Stimulated activated CD4-positive, alpha-beta T cell treated with anti-CD3 and anti-CD28 coated beads, TNF-alpha, amount 100 ng/mL, for 1 hour (primary cell): ENCODE results near the gene CACNA1H.
"Not testable (repeated sequence)": the region's sequence is repeated elsewhere in the genome, so short reads cannot be mapped to it uniquely, and the experiment has no call there.

Experiments used
- DNase-seq, 3 donors: peaks; one replicate each; pipeline ENCODE4 v3.0.0-alpha.2; 2020; ENCODE audit warnings: low read depth in 3 of 3, low spot score in 1 of 3

The CACNA1H gene

GRCh38 chr16:1185460-1186207 lies 32.7 kb downstream of the CACNA1H start:
- DNase-seq, result not testable (repeated sequence)

- DNase-seq, result peak in 2 of 3 donors; percentile 4 to 20
Observed at GRCh38 chr16:1188432-1189189, 35.7 kb downstream of the CACNA1H start.

- no peak for DNase-seq
Observed at GRCh38 chr16:1189455-1189854, 36.5 kb downstream of the CACNA1H start.

- DNase-seq, result not testable (repeated sequence)
Observed at GRCh38 chr16:1190789-1191188, 37.9 kb downstream of the CACNA1H start.

- no peak for DNase-seq
Observed at GRCh38 chr16:1192384-1193073, 39.6 kb downstream of the CACNA1H start.

GRCh38 chr16:1193143-1193824 lies 40.4 kb downstream of the CACNA1H start:
- DNase-seq, result no peak

GRCh38 chr16:1193825-1194581 lies 41.1 kb downstream of the CACNA1H start:
- DNase-seq, result no peak

- DNase-seq, result peak in 1 of 3 donors; percentile 16
Observed at GRCh38 chr16:1194665-1195392, 41.9 kb downstream of the CACNA1H start.

- DNase-seq, result no peak
Observed at GRCh38 chr16:1195393-1195666, 42.4 kb downstream of the CACNA1H start.

- DNase-seq, result no peak
Observed at GRCh38 chr16:1196494-1196893, 43.6 kb downstream of the CACNA1H start.

- DNase-seq, result no peak
Observed at GRCh38 chr16:1197237-1197866, 44.4 kb downstream of the CACNA1H start.

- no peak for DNase-seq
Observed at GRCh38 chr16:1198194-1198593, 45.3 kb downstream of the CACNA1H start.

GRCh38 chr16:1198671-1199346 lies 45.9 kb downstream of the CACNA1H start:
- DNase-seq, result not testable (repeated sequence)

- no peak for DNase-seq
Observed at GRCh38 chr16:1199347-1200013, 46.6 kb downstream of the CACNA1H start.

GRCh38 chr16:1200014-1200627 lies 47.2 kb downstream of the CACNA1H start:
- DNase-seq, result no peak

- no peak for DNase-seq
Observed at GRCh38 chr16:1201444-1201843, 48.5 kb downstream of the CACNA1H start.

GRCh38 chr16:1202274-1202673 lies 49.4 kb downstream of the CACNA1H start:
- no peak for DNase-seq

GRCh38 chr16:1204933-1205332 lies 52.0 kb downstream of the CACNA1H start:
- no peak for DNase-seq
